SK-MEL-5 (cell line): ENCODE measurements around the gene CCDC170. TPM values are rescaled to one million over a fixed set of nuclear protein-coding genes. Genes with fewer than 3 reads are reported as not detected.
A peak's percentile ranks its signal among the peaks of the same experiment; 100 is the strongest.
"Not testable (repeated sequence)": the region's sequence is repeated elsewhere in the genome, so short reads cannot be mapped to it uniquely, and the experiment has no call there.

Experiments
- DNase-seq: peaks from one replicate; pipeline ENCODE4 v3.0.0-alpha.2; 2016; ENCODE audit warnings: low read depth, low spot score
- in situ Hi-C: cut with HindIII; loops from 2 replicates; pipeline ENCODE4 v1.10.0; 2016; ENCODE audit warnings: low sequenced_read_pairs, high pct_unique_total_duplicates, low pct_unique_long_range_greater_than_20kb
- total RNA-seq: library from RNA; depleted of rRNA; stranded (reverse); fragments of >200 nt; shearing (Covaris generic); gene quantifications from 2 replicates; pipeline ENCODE4 v1.2.3, GENCODE V29; 2014

CCDC170 gene
- total RNA-seq, 1 experiment from 2014 or later, result not detected

- peak; percentile 35 for DNase-seq
- in situ Hi-C loops, result no loop called here
These were observed 40.8 kb downstream of the CCDC170 start for GRCh38 chr6:151534576-151534975.

- no peak for DNase-seq
- in situ Hi-C loops, result no loop called here
These were observed 41.8 kb downstream of the CCDC170 start for GRCh38 chr6:151535476-151536187.

- DNase-seq, result no peak
- in situ Hi-C loops, result no loop called here
These were observed 42.3 kb downstream of the CCDC170 start for GRCh38 chr6:151536188-151536479.

GRCh38 chr6:151537556-151537955 is 43.7 kb downstream of the CCDC170 start:
- no peak for DNase-seq
- in situ Hi-C loops, result no loop called here

- in situ Hi-C loops, result no loop called here
These were observed 45.9 kb downstream of the CCDC170 start for GRCh38 chr6:151539506-151540268.

GRCh38 chr6:151544453-151544852 is 50.6 kb downstream of the CCDC170 start:
- DNase-seq, result no peak
- in situ Hi-C loops, result no loop called here

More at GRCh38 chr6:151539506-151540268, 45.9 kb downstream of the CCDC170 start:
- DNase-seq, result no peak

GRCh38 chr6:151544884-151545283 is 51.1 kb downstream of the CCDC170 start:
- DNase-seq, in situ Hi-C loops: not testable (repeated sequence)

- in situ Hi-C loops, result no loop called here
- peak; percentile 17 for DNase-seq
These were observed 53.3 kb downstream of the CCDC170 start for GRCh38 chr6:151546941-151547659.

- DNase-seq, result no peak
- in situ Hi-C loops, result no loop called here
These were observed 54.4 kb downstream of the CCDC170 start for GRCh38 chr6:151548201-151548600.

GRCh38 chr6:151549790-151550189 is 56.0 kb downstream of the CCDC170 start:
- in situ Hi-C loops, result no loop called here
- no peak for DNase-seq

- no peak for DNase-seq
- in situ Hi-C loops, result no loop called here
These were observed 56.8 kb downstream of the CCDC170 start for GRCh38 chr6:151550618-151551017.

GRCh38 chr6:151551223-151551857 is 57.5 kb downstream of the CCDC170 start:
- in situ Hi-C loops, result no loop called here
- DNase-seq, result no peak

GRCh38 chr6:151553416-151554165 is 59.8 kb downstream of the CCDC170 start:
- DNase-seq, result no peak
- in situ Hi-C loops, result no loop called here

GRCh38 chr6:151561238-151561637 is 67.4 kb downstream of the CCDC170 start:
- in situ Hi-C loops, result no loop called here
- DNase-seq, result no peak

- in situ Hi-C loops, result no loop called here
- no peak for DNase-seq
These were observed 70.8 kb downstream of the CCDC170 start for GRCh38 chr6:151564654-151565053.

- no peak for DNase-seq
- in situ Hi-C loops, result no loop called here
These were observed 72.1 kb downstream of the CCDC170 start for GRCh38 chr6:151565940-151566339.

GRCh38 chr6:151566557-151566956 is 72.7 kb downstream of the CCDC170 start:
- in situ Hi-C loops, result no loop called here
- DNase-seq, result no peak
